NCI-H2081 treated with DMSO at 0.1 percent for 48 hours (cell line): ENCODE measurements around the gene SPATA16.
"Not testable (repeated sequence)": the region's sequence is repeated elsewhere in the genome, so short reads cannot be mapped to it uniquely, and the experiment has no call there.

Source experiments
- DNase-seq: peaks from one replicate; lab custom pipeline; 2025; lab: John Stamatoyannopoulos, UW

The SPATA16 gene

DNA sequence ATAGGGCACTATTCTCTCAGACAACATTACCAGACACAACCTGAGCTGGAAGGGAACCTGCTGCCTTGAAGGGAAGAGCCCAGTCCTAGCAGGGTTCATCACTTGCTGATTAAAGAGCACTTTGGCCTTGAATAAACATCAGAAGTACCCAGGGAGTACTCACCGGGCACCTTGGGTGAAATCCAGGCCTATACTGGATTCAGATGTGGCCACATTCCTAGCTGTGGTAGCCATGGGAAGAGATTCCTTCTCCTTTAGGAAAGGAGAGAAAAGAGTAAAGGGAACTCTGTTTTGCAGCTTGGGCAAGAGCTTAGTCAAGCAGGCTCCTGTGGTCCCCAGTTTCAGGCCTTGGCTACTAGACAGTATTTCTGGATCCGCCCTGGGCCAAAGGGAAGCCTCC is 195.0 kb downstream of the SPATA16 start:
- DNase-seq = no peak

DNA sequence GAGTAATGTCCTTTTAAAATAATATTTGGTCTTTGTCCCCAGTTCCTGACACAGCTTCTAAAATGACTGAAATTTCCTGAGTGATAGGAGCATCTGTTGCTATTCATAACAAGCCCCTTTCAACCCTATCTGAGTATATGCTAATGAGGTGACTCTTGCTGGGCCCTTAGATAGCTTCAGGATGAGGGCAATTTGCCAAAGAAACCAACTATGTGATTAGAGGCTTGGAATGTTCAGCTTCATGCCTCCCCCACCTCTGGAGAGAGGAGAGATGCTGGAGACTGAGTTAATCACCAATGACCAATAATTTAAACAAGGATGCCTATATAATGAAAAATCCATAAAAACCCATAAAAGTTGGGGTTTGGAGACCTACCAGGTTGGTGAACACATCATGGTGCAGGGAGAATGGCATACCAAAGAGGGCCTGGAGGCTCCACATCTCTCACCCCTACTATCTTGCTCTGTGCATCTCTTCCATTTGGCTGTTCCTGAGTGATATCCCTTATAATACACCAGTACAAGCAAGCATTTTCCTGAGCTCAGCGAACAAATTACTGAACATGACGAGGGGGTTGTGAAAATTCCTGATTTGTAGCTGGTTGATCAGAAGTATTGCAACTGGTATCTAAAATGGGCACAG is 201.3 kb downstream of the SPATA16 start:
- DNase-seq = no peak

- no peak for DNase-seq
Observed at GRCh38 chr3:172938788-172939187, 202.2 kb downstream of the SPATA16 start.

DNA sequence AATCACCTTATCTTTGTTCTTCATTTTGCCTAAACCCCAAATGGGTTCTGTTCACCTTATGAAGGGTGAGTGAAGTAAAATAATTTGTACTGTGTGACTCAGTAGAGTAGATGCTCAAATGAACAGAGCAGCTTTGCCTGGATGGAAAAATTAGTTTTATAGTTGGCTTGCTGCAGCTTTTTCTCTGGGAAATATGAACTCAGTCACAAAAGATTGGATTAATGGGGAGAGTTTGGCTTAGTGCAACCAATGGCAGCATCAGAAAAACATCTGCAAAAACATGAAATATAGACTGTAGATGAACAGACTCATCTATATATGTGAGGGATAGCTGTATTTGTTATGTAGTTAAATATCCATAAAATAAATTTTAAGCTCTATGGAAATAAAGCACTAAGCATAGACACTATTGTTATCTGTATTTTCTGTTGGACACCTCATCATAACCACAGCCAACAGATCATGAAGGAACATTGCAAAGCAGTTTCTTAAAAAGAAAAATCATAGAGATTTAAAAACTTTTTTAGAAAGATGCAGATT is 209.2 kb downstream of the SPATA16 start:
- no peak for DNase-seq

DNA sequence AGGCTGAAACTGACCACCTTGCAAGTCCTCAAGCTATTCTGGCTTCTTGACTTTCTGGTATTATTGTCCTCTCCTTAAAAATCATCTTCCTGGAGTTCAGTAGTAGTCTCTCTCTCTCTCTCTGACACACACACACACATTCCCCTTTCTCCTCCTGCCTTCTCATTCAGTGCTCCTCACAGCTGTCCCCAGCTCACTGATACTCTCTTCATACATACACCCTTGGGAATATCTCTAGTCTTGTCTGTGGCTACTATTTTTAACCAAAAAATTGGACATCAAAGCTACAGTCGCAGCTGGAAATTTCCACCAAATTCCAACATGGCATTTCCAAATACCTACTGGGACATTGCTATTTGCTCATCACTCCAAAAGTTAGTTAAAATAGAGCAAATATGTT is 211.6 kb downstream of the SPATA16 start:
- DNase-seq = no peak

- DNase-seq = no peak
Observed at GRCh38 chr3:172924546-172924945, 216.5 kb downstream of the SPATA16 start.

- DNase-seq = no peak
Observed at GRCh38 chr3:172919297-172919683, 221.7 kb downstream of the SPATA16 start.

DNA sequence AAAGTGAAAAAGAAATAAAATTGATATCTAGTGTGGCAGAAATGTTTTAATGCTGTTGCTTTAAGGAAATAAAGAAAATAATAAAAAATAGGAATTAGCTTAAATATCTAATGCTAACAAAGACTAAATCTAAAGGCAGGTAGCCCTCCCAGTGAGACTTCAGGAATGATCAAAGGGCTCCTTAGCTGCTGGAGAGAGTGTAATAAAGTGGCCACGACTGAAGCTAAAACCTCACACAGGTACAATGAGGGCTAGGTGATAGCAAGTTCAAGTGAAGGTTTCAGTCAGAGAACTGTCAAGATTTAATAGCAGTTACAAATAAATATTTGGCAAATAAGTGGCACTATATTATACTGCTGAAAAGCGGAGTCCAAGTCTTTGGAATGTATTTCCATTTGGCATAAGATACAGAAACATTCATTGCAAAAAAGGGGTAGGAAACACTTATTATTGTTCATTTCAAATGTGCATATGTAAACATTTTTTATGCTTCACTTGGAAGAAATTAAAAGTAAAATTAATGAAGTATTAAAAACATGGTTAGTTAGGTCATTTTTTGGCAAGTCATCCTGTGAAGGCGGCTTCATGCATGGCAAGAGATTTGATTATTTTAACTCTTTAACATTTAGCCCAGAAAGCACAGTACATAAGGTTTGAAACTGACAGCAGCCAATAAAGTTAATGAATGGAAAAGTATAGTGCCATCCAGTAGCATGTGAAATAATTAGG is 222.3 kb downstream of the SPATA16 start:
- DNase-seq = no peak

GRCh38 chr3:172918165-172918564 is 222.9 kb downstream of the SPATA16 start:
- peak; percentile 81 for DNase-seq

GRCh38 chr3:172915911-172916514 is 225.0 kb downstream of the SPATA16 start:
- DNase-seq = peak; percentile 97

GRCh38 chr3:172914854-172915253 is 226.2 kb downstream of the SPATA16 start:
- DNase-seq = no peak

DNA sequence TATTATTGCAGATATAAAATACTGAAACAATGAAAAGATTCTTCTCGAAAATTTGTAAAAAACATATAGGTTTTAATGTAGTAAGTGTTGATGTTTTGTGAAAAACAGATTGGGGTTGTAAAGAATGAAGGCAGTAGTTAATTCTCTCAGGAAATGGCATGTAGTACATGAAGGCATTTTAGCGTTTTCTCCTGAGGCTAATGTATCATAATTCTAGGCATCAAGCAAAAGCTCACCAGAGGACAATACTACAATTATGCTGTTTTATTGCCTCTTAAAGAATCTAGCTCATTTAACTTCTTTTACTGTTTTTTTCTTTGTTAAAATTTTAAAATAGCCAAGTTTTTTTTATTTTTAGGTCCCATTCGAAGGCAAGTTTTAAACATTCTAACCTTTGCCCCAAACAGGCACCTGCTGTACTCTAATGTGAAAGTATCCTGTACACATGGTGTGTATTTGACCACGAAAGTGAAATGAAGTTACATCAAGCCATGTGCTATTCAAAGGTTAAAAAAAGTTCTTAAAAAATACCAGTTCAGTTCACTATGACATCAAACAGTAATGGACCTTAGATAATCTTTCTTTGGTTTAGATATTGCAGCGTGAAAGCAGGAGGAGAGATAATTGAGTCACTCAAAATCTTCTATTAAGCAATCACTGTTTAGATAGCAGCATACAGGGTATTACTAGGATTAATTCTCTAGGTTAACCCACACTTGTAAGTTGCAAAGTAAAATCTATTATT is 227.0 kb downstream of the SPATA16 start:
- DNase-seq = no peak

DNA sequence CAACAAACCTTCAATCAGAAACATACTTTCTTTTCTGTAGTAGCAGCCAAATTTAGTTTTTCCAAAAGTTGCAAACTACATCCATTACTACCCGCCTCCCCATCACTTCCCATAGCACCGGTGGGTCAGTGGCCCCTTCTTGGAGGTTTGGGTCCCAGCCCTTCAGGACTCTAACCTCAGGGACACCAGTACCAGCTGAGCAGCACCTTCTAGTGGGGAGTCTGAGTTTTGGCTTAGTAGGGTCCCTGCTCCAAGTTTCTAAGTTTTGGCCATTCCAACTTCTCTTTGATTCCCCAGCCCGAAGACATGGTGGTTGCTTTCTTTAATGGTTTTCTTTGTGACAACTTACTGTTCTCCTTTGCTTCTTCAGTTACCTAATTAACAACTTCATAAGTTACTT is 229.9 kb downstream of the SPATA16 start:
- DNase-seq = no peak

DNA sequence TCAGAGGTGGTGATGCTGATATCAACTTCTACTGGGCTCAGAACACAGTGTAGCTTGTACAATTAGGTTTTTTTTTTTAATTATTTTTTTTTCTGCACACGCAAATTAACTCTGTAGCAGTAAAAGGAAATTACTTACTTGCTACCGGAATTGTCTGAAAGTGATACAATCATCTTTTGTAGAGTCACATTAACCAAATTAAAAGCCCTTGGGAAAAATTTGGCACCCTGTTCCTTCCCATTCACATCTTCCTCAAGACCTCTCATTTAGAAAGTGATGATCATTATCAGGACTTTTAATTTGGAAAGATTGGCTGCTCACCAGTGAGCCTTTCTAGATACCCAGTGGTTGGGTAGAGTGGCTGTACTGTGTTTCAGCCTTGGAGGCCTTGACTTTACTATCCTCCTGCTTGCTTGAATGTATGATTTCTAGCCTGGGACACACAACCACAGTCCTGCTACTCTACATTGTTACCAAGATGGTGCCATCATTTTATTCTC is 232.2 kb downstream of the SPATA16 start:
- DNase-seq = no peak

GRCh38 chr3:172905451-172905850 is 235.6 kb downstream of the SPATA16 start:
- no peak for DNase-seq

- no peak for DNase-seq
Observed at GRCh38 chr3:172904711-172905373, 236.2 kb downstream of the SPATA16 start.

DNA sequence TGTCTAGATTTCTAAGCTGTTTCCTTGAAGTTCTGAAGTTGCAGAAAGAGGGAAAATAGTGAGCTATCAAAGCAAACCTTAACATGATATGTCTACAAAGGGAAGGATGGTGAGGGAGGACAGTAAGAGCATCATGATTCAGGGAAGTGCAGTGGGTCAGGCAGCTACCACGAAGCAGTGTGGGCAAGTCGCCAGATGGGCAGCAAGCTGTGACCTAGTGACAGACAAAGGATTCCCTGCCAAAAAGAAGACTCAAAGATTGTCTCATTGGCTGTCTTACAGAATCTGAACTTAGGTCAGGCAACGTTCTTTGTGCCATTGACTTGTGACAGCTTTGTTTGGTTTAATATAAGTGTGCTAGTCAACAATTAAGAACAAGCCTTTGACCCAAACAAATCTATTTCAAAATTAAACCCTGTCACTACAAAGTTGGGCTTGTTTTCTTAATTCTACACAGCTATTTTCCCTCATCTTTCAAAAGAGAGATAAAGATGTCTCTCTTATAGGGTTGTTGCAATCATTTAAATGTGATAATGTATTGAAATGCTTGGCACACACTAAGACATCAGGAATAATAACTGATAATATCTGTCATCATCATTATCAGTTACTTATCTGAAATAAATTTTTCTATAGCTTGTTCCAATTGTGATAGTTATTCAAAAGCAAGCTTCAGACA is 237.3 kb downstream of the SPATA16 start:
- DNase-seq = no peak

- no peak for DNase-seq
Observed at GRCh38 chr3:172892158-172892557, 248.9 kb downstream of the SPATA16 start.

GRCh38 chr3:172885704-172886103 is 255.3 kb downstream of the SPATA16 start:
- DNase-seq = no peak

DNA sequence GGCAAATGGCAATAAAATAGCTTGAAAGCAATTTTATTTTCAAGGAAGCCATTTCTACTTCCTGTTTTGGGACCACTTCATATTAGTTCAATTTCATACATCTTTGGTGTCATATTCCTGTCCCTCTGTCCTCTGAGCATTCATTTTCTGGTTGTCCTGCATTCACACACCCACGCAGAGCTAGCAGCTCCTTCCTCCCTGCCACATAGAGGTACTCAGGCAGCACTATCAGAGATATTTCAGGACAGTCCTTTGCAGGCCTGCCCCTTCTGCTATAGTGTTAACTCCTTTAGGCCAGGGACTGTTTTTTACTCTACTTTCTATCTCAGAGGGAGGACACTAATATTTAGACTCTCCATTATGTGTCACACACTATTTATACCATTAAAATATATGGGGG is 258.5 kb downstream of the SPATA16 start:
- no peak for DNase-seq

- DNase-seq = not testable (repeated sequence)
Observed at GRCh38 chr3:172879381-172879780, 261.7 kb downstream of the SPATA16 start.
